A673 (cell line): ENCODE measurements around the gene FRS2. TPM values are rescaled to one million over a fixed set of nuclear protein-coding genes. Genes with fewer than 3 reads are reported as not detected.

Experiments
- BruUV-seq: library from RNA; stranded (reverse); fragments of 400-500 nt; replicated peaks from 2 replicates; lab custom pipeline; 2021; lab: Mats Ljungman, UMichigan
- CTCF ChIA-PET: fragments of 300-600 bp; sonication (Branson Sonifier 250); formaldehyde crosslinking; loops from one replicate; lab custom pipeline; 2022; ENCODE audit warnings: antibody characterized with exemption; lab: Charles Lee
- POLR2A ChIA-PET: fragments of 300-600 bp; sonication (Branson Sonifier 250); formaldehyde crosslinking; loops from one replicate; lab custom pipeline; 2022; ENCODE audit warnings: antibody characterized with exemption; ENCODE audit not compliant: low non-redundant PET; lab: Charles Lee
- DNase-seq: peaks from one replicate; pipeline ENCODE4 v3.0.0-alpha.2; 2015; ENCODE audit warnings: low spot score
- H3K27ac ChIP-seq: fragments of 200-600 bp; sonication (generic); 2 replicates; pipeline ENCODE4 v1.5.1; 2016; ENCODE audit warnings: mixed run types, low read depth, mild to moderate bottlenecking, mixed read lengths, antibody characterized with exemption, low read length; ENCODE audit not compliant: poor library complexity, severe bottlenecking
- H3K27me3 ChIP-seq: fragments of 200-600 bp; sonication (generic); replicated peaks from 2 replicates; pipeline ENCODE4 v1.6.1; 2017; ENCODE audit warnings: mixed run types, low read depth, mild to moderate bottlenecking, mixed read lengths, antibody characterized with exemption, low read length; ENCODE audit not compliant: insufficient read depth, poor library complexity
- H3K36me3 ChIP-seq: fragments of 200-600 bp; sonication (generic); 2 replicates; pipeline ENCODE4 v1.6.1; 2016; ENCODE audit warnings: mixed run types, mild to moderate bottlenecking, mixed read lengths, antibody characterized with exemption, low read length; ENCODE audit not compliant: insufficient read depth, poor library complexity, severe bottlenecking
- H3K4me1 ChIP-seq: fragments of 200-600 bp; sonication (generic); 2 replicates; pipeline ENCODE4 v1.6.1; 2017; ENCODE audit warnings: mixed run types, mild to moderate bottlenecking, mixed read lengths, antibody characterized with exemption, low read length; ENCODE audit not compliant: insufficient read depth, poor library complexity, severe bottlenecking
- H3K4me3 ChIP-seq: fragments of 200-600 bp; sonication (generic); 2 replicates; pipeline ENCODE4 v1.5.1; 2016; ENCODE audit warnings: low read depth, mixed run types, mild to moderate bottlenecking, mixed read lengths, low read length; ENCODE audit not compliant: poor library complexity, severe bottlenecking
- H3K9me3 ChIP-seq: fragments of 200-600 bp; sonication (generic); 2 replicates; pipeline ENCODE4 v1.6.1; 2016; ENCODE audit warnings: mixed run types, low read depth, mild to moderate bottlenecking, mixed read lengths, antibody characterized with exemption, low read length; ENCODE audit not compliant: poor library complexity, severe bottlenecking
- CTCF ChIP-seq: fragments of 300-800, 200-600 bp; sonication (generic); conservative IDR thresholded peaks from 2 replicates; pipeline ENCODE4 v1.5.1; 2017; ENCODE audit warnings: low read depth, mild to moderate bottlenecking, antibody characterized with exemption, low read length, moderate library complexity, mixed read lengths
- EZH2 ChIP-seq: fragments of 200-600 bp; sonication (generic); IDR thresholded peaks from 2 replicates; pipeline ENCODE4 v1.6.1; 2017; ENCODE audit warnings: borderline replicate concordance, low read depth, mild to moderate bottlenecking, mixed read lengths, antibody characterized with exemption, low read length; ENCODE audit not compliant: poor library complexity, severe bottlenecking
- intact Hi-C: fragments of 100-400 bp; cut with micrococcal nuclease; formaldehyde crosslinking; loops from one replicate; pipeline ENCODE4 v1.10.0; 2022; ENCODE audit not compliant: unreplicated experiment
- total RNA-seq: library from RNA; stranded (reverse); gene quantifications from 2 replicates; pipeline ENCODE4 v1.2.3, GENCODE V29; 2021

Gene FRS2
- total RNA-seq, 1 experiment from 2014 or later, result 34.5 TPM

GRCh38 chr12:69595689-69596088 lies 125.5 kb downstream of the FRS2 start:
- 0 out of 2 replicates have a peak, but pooled peaks have one; percentile 14 for TF ChIP-seq CTCF
- no peak for TF ChIP-seq EZH2
- POLR2A ChIA-PET, result no interaction called here
- Histone ChIP-seq H3K36me3 (peaks cover 97% of the 10 kb centered on the region), H3K4me1 (no peaks in the 10 kb centered on the region), H3K4me3 (no peak overlapping the region), H3K27ac (no peak overlapping the region), H3K9me3 (no peaks in the 10 kb centered on the region), H3K27me3 (no peaks in the 10 kb centered on the region)
- peak; percentile 14 for DNase-seq
- BruUV-seq, result no TSS peak
- CTCF ChIA-PET, result no interaction called here
- intact Hi-C loops, result no loop called here

GRCh38 chr12:69598174-69598753 lies 128.1 kb downstream of the FRS2 start:
- H3K4me1 ChIP-seq, result no peaks in the 10 kb centered on the region
- TF ChIP-seq EZH2 (no peak), CTCF (no peak)
- ChIA-PET CTCF (no interaction called here), POLR2A (no interaction called here)
- H3K9me3 ChIP-seq, result no peaks in the 10 kb centered on the region
- no peak overlapping the region for H3K4me3 ChIP-seq
- no peak for DNase-seq
- no TSS peak for BruUV-seq
- peaks cover 97% of the 10 kb centered on the region for H3K36me3 ChIP-seq
- intact Hi-C loops, result no loop called here
- H3K27ac ChIP-seq, result no peak overlapping the region
- H3K27me3 ChIP-seq, result no peaks in the 10 kb centered on the region

GRCh38 chr12:69600804-69601203 lies 130.6 kb downstream of the FRS2 start:
- POLR2A ChIA-PET, result no interaction called here
- intact Hi-C loops, result no loop called here
- H3K9me3 ChIP-seq, result no peaks in the 10 kb centered on the region
- H3K27me3 ChIP-seq, result no peaks in the 10 kb centered on the region
- H3K36me3 ChIP-seq, result peaks cover 77% of the 10 kb centered on the region
- DNase-seq, result no peak
- H3K27ac ChIP-seq, result no peak overlapping the region
- CTCF ChIA-PET, result no interaction called here
- no peak overlapping the region for H3K4me3 ChIP-seq
- no peak for TF ChIP-seq CTCF
- no peak for TF ChIP-seq EZH2
- no peaks in the 10 kb centered on the region for H3K4me1 ChIP-seq
- no TSS peak for BruUV-seq
